ENCODE measurements around the gene WNT16. TPM values are rescaled to one million over a fixed set of nuclear protein-coding genes. Genes with fewer than 3 reads are reported as not detected.

Gene WNT16
- total RNA-seq, result under 1 TPM in 5 of 9 donors, not detected in 4; 0.06 to 0.19 (median 0.11) TPM
- under 1 TPM; 0.07 to 0.16 (median 0.08) TPM for polyA plus RNA-seq
- long read RNA-seq, donor 1, result 0 reads
- long read RNA-seq, donor 2, partial matches to known transcripts, result 15 of 42 reads
- long read RNA-seq, donor 2, other reads (novel, unspliced or antisense), result 27 of 42 reads
- long read RNA-seq, donor 3, result 0 reads
- long read RNA-seq, donor 4, result 0 reads
- long read RNA-seq, donor 5, partial matches to known transcripts, result 1 of 1 reads
- long read RNA-seq, donor 5, other reads (novel, unspliced or antisense), result 0 of 1 reads
- long read RNA-seq, donor 6, result 0 reads
- long read RNA-seq, donor 7, partial matches to known transcripts, result 12 of 31 reads
- long read RNA-seq, donor 7, other reads (novel, unspliced or antisense), result 19 of 31 reads
- long read RNA-seq, donor 8, result 0 reads
- long read RNA-seq, donor 9, result 0 reads
- long read RNA-seq, donor 10, result 0 reads

GRCh38 chr7:121328508-121329190 is at the start of gene WNT16:
TSS of gene WNT16 (plus strand) at chr7:121329000. CDS start at chr7:121329293, 293 bp downstream.
- DNase-seq, result no peak
- Histone ChIP-seq H3K27me3 (peaks cover 58% of the 10 kb centered on the region), H3K36me3 (replicated peaks in 1 of 2) (no peaks in the 10 kb centered on the region), H3K4me3 (peak within 1 kb of the TSS in 1 of 4 donors; percentile 47), H3K4me1 (replicated peaks in 1 of 2) (peaks cover 10 to 11% of the 10 kb centered on the region in 2 donors), H3K27ac (no peak within 1 kb of the TSS), H3K9me3 (replicated peaks in 1 of 3) (no peaks in the 10 kb centered on the region)
- TF ChIP-seq POLR2A (IDR thresholded peaks at IDR 0.05) (no peak), CTCF (IDR thresholded peaks at IDR 0.05) (no peak)
- 18 to 73% (median 41%) methylated on average over 4 to 27 of the region's 27 CpGs for WGBS, 4 donors
- intact Hi-C loops (cut with DNase I), result no loop called here

GRCh38 chr7:121279060-121279620 is 49.7 kb upstream of the WNT16 start:
- 92 to 97% (median 93%) methylated on average over 2 of the region's 2 CpGs for WGBS, 4 donors
- Histone ChIP-seq H3K4me1 (replicated peaks in 1 of 2) (peaks cover 0 to 4% of the 10 kb centered on the region in 2 donors), H3K36me3 (replicated peaks in 1 of 2) (no peaks in the 10 kb centered on the region), H3K27me3 (no peaks in the 10 kb centered on the region), H3K9me3 (replicated peaks in 1 of 3) (no peaks in the 10 kb centered on the region), H3K4me3 (no peak overlapping the region), H3K27ac (no peak overlapping the region)
- intact Hi-C loops (cut with DNase I), result no loop called here
- TF ChIP-seq POLR2A (IDR thresholded peaks at IDR 0.05), result no peak
- TF ChIP-seq CTCF (IDR thresholded peaks at IDR 0.05), result no peak
- no peak for DNase-seq

DNA sequence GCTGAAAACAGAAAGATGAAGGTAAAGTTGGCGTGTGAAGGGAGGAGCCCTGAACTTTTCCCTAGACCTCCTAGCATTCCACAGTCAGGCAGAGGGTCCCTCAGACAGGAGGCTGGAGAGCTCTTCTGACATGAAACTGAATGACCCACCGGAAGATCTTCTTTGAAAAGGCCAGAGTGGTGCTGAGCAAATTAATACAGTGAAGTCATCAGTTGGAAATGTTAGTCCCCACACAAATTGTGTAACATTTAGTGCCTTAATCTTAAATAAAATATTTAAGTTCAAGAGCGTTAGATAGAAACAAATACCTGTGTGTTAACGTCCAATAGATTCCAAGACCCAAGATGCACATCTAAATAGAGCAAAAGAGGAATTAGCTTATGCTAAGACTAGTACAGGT is 49.0 kb upstream of the WNT16 start:
- Histone ChIP-seq H3K4me3 (no peak overlapping the region), H3K4me1 (replicated peaks in 1 of 2) (peaks cover 0 to 4% of the 10 kb centered on the region in 2 donors), H3K27me3 (no peaks in the 10 kb centered on the region), H3K9me3 (replicated peaks in 1 of 3) (peaks cover 0 to under 1% (median 0%) of the 10 kb centered on the region in 3 donors), H3K36me3 (replicated peaks in 1 of 2) (no peaks in the 10 kb centered on the region), H3K27ac (no peak overlapping the region)
- DNase-seq, result no peak
- intact Hi-C loops (cut with DNase I), result no loop called here
- WGBS, 4 donors, result 89 to 98% (median 93%) methylated on average over 4 of the region's 4 CpGs
- no peak for TF ChIP-seq POLR2A (IDR thresholded peaks at IDR 0.05)
- no peak for TF ChIP-seq CTCF (IDR thresholded peaks at IDR 0.05)

DNA sequence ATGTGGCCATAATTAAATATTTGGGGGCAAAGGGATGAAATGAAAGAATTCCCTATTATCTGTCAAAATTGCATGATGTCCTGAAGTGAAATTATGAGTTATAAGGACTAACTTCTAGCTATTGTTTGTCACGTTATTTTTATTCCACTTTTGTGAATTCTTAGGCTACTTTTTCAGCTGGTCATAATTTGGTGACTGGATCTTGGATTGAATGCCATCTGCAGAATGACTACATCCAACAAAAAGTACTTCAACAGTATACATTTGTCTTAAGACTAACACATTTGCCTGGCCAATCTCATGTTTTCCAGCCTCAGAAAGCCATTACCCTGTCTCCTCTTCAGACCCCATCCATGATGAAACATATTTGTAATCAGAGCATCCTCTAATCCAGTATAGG is 48.1 kb upstream of the WNT16 start:
- Histone ChIP-seq H3K4me3 (no peak overlapping the region), H3K27ac (no peak overlapping the region), H3K36me3 (replicated peaks in 1 of 2) (no peaks in the 10 kb centered on the region), H3K4me1 (replicated peaks in 1 of 2) (peaks cover 0 to 4% of the 10 kb centered on the region in 2 donors), H3K9me3 (replicated peaks in 1 of 3) (peaks cover 0 to 4% (median 0%) of the 10 kb centered on the region in 3 donors), H3K27me3 (no peaks in the 10 kb centered on the region)
- intact Hi-C loops (cut with DNase I), result no loop called here
- WGBS, 4 donors, result 86 to 97% (median 90%) methylated on average over 1 of the region's 1 CpG
- DNase-seq, result no peak
- TF ChIP-seq POLR2A (IDR thresholded peaks at IDR 0.05) (no peak), CTCF (IDR thresholded peaks at IDR 0.05) (no peak)

All from adrenal gland (tissue), 19 donors.